Thyroid gland (tissue), 4 donors: Measurements from ENCODE around the gene CACNA1D. TPM values are rescaled to one million over a fixed set of nuclear protein-coding genes. Genes with fewer than 3 reads are reported as not detected.

Source experiments
- DNase-seq, 2 donors: peaks; one replicate each; pipeline ENCODE4 v3.0.0-alpha.2; 2019
- H3K27ac ChIP-seq, 3 donors: fragments of 200-600 bp; sonication (generic); 1 replicate in 2 of 3; 2 replicates in 1 of 3; pipeline ENCODE4 v1.5.1; 2016 to 2019; ENCODE audit warnings: mild to moderate bottlenecking in 1 of 3, moderate library complexity in 1 of 3
- H3K27me3 ChIP-seq: fragments of 200-600 bp; sonication (generic); one replicate; pipeline ENCODE4 v1.5.1; 2019
- H3K36me3 ChIP-seq, 2 donors: fragments of 200-600 bp; sonication (generic); one replicate each; pipeline ENCODE4 v1.5.1; 2016 to 2019
- H3K4me1 ChIP-seq, 2 donors: fragments of 200-600 bp; sonication (generic); one replicate each; pipeline ENCODE4 v1.5.1; 2017 to 2019
- H3K4me3 ChIP-seq, 3 donors: fragments of 200-600 bp; sonication (generic); replicated peaks in 1 of 3; 1 replicate in 2 of 3; 2 replicates in 1 of 3; pipeline ENCODE4 v1.5.1; 2016; ENCODE audit warnings: mild to moderate bottlenecking in 1 of 3
- H3K9me3 ChIP-seq: fragments of 200-600 bp; sonication (generic); one replicate; pipeline ENCODE4 v1.5.1; 2017
- CTCF ChIP-seq, 6 experiments: fragments of 200-600 bp in 3 of 6; fragments of 450-650 bp in 3 of 6; sonication (generic) in 3 of 6; IDR thresholded peaks; one replicate each; pipeline ENCODE4 v1.5.1; 2016 to 2019; ENCODE audit warnings: antibody characterized with exemption in 6 of 6, mild to moderate bottlenecking in 2 of 6, inconsistent platforms in 1 of 6, moderate library complexity in 1 of 6
- POLR2A ChIP-seq, 2 donors: fragments of 450-650 bp; IDR thresholded peaks; one replicate each; pipeline ENCODE4 v1.6.1; 2017; ENCODE audit warnings: antibody characterized with exemption in 2 of 2, mild to moderate bottlenecking in 2 of 2, moderate library complexity in 1 of 2
- WGBS, 2 donors: methylation state at CpG; one replicate each; pipeline ENCODE4 v1.1.5; 2017; 5-methylcytosine and 5-hydroxymethylcytosine counted together
- intact Hi-C: fragments of 100-400 bp; cut with DNase I; formaldehyde crosslinking; loops from one replicate; pipeline ENCODE4 v1.15.1; 2023
- total RNA-seq, 4 donors: library from RNA; depleted of rRNA; stranded (reverse); fragments of >200 nt; gene quantifications; one replicate each; pipeline ENCODE4 v1.2.3, GENCODE V29; 2016

Gene CACNA1D
- total RNA-seq, 4 donors from 2014 or later, result 7.1 to 46.1 (median 27.3) TPM

DNA sequence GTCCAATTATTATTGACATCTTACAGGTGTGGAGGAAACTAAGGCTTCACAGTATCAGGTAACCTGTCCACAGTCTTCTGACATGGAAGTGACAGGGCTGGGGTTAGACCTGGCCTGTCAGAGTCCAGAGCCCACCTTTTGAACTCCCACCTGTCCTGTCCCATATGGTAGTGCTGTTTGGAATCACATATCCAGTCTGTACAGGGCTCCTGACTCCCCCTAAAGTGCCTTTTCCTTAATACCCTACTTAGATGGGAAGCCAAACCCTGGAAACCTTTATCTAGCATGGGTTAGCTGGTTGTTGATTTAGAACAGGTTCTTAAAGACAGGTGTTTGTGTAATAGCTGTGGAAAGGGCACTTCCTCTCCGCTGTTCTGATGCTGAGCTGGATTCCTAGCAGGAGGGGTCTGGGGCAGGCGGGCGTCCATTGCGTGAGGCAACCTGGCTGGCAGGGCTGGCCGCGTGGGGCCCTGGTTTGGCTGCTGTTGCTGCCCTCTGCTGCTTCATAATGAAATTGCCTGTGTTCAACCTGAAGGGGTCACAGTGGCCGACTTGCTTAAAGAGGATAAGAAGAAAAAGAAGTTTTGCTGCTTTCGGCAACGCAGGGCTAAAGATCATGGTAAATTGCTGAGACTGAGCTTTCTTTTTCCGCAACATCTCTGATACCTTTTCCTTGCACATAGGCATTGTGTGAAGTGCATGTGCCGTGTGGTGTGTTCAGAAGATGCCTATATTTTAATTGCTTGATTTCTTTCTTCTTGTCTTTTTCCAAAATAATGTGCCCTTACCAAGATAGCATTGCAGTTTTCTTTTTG is 215.7 kb downstream of the CACNA1D start:
- WGBS, 2 donors, result 13% methylated on average over 11 of the region's 11 CpGs
- TF ChIP-seq POLR2A (IDR thresholded peaks at IDR 0.05), result no peak
- TF ChIP-seq CTCF (IDR thresholded peaks at IDR 0.05), result peak; percentile 65 to 89 (median 84)
- intact Hi-C loops, result loop anchor here (5.0 kb wide), 2 partner anchors 333 to 408 kb away; no protein-coding TSS in a partner anchor
- DNase-seq, result peak; percentile 80 to 84
- Histone ChIP-seq H3K4me1 (peaks cover 0 to 13% of the 10 kb centered on the region in 2 donors), H3K9me3 (no peaks in the 10 kb centered on the region), H3K36me3 (no peaks in the 10 kb centered on the region), H3K27me3 (no peaks in the 10 kb centered on the region), H3K27ac (no peak overlapping the region), H3K4me3 (no peak overlapping the region)

GRCh38 chr3:53711387-53711786 is 217.0 kb downstream of the CACNA1D start:
- peak in 1 of 2 donors; percentile 4 for DNase-seq
- 84 to 89% methylated on average over 6 of the region's 6 CpGs for WGBS, 2 donors
- no peak overlapping the region for H3K27ac ChIP-seq
- no peaks in the 10 kb centered on the region for H3K9me3 ChIP-seq
- intact Hi-C loops, result loop anchor here (5.0 kb wide), 1 partner anchor 334 kb away; no protein-coding TSS in a partner anchor
- TF ChIP-seq POLR2A (IDR thresholded peaks at IDR 0.05), result no peak
- no peak for TF ChIP-seq CTCF (IDR thresholded peaks at IDR 0.05)
- no peaks in the 10 kb centered on the region for H3K36me3 ChIP-seq
- H3K4me3 ChIP-seq, result no peak overlapping the region
- H3K27me3 ChIP-seq, result no peaks in the 10 kb centered on the region
- peaks cover 0 to 13% of the 10 kb centered on the region in 2 donors for H3K4me1 ChIP-seq

DNA sequence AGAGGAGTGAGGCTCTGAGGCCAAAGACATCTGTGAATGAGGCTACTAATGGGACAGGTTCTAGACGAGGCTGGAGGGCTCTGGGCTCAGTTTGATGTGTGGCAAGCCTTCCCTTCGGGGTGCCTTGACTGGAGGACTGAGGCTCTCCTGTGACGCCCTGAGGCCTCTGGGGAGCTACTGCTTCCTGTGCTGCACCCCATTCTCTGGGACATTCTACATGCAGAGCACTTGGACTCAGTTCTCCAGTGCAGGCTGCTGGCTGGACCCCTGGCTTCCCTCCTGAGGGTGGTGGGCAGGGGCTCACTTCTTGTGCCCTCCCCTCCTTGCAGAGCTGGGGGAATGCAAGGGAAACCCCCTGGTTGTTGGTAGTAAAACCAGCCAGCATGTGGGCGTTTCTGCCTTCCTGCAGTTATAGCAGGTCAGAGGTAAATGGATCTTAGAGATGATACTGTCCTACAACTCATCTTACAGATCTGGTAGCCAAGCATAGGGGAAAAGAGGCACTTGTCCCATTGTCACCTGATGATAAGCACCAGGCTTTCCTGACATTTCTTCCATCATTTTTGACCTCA is 218.5 kb downstream of the CACNA1D start:
- 82 to 91% methylated on average over 3 to 4 of the region's 4 CpGs for WGBS, 2 donors
- H3K27ac ChIP-seq, result no peak overlapping the region
- no peaks in the 10 kb centered on the region for H3K27me3 ChIP-seq
- H3K4me3 ChIP-seq, result no peak overlapping the region
- no peak for TF ChIP-seq CTCF (IDR thresholded peaks at IDR 0.05)
- TF ChIP-seq POLR2A (IDR thresholded peaks at IDR 0.05), result no peak
- no peaks in the 10 kb centered on the region for H3K9me3 ChIP-seq
- intact Hi-C loops, result loop anchor here (5.0 kb wide), 1 partner anchor 336 kb away; no protein-coding TSS in a partner anchor
- H3K4me1 ChIP-seq, result peaks cover 0 to 11% of the 10 kb centered on the region in 2 donors
- no peaks in the 10 kb centered on the region for H3K36me3 ChIP-seq
- no peak for DNase-seq

GRCh38 chr3:53713626-53714025 is 219.2 kb downstream of the CACNA1D start:
- no peak for TF ChIP-seq CTCF (IDR thresholded peaks at IDR 0.05)
- no peak for TF ChIP-seq POLR2A (IDR thresholded peaks at IDR 0.05)
- intact Hi-C loops, result loop anchor here (5.0 kb wide), 1 partner anchor 336 kb away; no protein-coding TSS in a partner anchor
- H3K27ac ChIP-seq, result no peak overlapping the region

More at GRCh38 chr3:53713626-53714025, 219.2 kb downstream of the CACNA1D start:
- Histone ChIP-seq H3K36me3 (no peaks in the 10 kb centered on the region), H3K9me3 (no peaks in the 10 kb centered on the region), H3K4me1 (peaks cover 0 to 4% of the 10 kb centered on the region in 2 donors), H3K27me3 (no peaks in the 10 kb centered on the region), H3K4me3 (no peak overlapping the region)
- no peak for DNase-seq
- 92 to 100% methylated on average over 2 of the region's 2 CpGs for WGBS, 2 donors
